ENCODE results near the gene HRCT1.
"Not testable (repeated sequence)": the region's sequence is repeated elsewhere in the genome, so short reads cannot be mapped to it uniquely, and the experiment has no call there.

HRCT1 gene

DNA sequence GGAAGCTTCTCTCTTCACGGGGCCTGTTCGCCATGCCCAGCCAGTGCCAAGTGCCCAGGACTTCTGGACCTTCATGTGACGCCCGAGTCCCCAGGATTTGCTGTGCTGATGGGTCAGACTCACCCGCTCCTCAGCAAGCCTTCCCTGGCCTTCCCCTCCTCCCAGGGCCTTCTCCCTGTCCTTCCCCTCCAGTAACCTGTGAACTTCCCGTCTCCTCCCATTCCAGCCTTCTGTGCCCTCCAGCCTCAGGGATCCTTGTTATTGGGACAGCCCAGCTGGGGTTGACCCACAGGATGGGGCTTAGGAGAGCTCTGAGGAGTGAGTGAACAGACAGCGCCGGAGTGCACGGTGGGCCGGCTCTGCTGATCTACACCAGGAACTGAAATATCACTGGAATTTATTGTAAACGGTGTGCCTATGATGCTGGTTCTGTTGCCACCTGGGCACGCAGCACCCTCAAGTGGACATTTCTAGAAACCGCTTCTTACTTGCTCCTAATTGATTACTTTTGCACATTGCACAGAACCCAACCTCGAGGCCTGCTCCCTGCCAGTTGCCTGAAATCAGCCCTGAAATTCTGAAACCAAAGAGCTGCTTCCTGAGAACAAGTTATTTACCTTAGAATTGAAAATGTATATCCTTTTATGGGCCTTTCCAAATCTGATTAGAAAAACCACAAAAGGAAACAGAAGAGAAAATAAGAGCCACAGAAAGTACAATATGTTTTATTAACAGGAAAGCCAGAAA lies 4.8 kb downstream of the HRCT1 start:
- peak; percentile 53 for DNase-seq
- ATAC-seq (ENCODE audit: insufficient read depth, low read depth), result peak; percentile 76
- H3K4me2 ChIP-seq (ENCODE audit: insufficient read depth, low read length), result no peak overlapping the region

DNA sequence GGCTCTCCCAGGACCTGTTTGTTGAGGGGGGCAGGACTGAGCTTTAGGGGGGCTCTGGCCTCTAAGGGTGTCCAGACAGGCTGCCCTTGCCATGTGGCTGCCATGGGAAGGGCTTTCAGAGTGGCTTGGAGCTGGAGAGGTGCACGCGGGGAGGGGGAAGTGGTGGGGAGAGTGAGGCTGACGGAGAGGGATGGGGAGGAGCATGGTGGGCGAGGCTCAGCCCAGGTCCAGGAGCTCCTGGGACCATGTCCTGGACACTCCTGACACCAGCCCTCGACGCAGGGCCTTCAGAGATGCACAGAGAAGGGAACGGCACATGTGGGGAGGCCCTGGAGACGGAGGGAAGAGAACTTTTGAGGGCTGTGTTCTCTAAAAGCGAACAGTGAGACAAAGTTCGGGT lies 5.7 kb downstream of the HRCT1 start:
- no peak for ATAC-seq (ENCODE audit: insufficient read depth, low read depth)
- no peaks in the 10 kb centered on the region for H3K27me3 ChIP-seq (ENCODE audit: insufficient read depth, low read length, poor library complexity)
- H3K9me3 ChIP-seq (ENCODE audit: insufficient read depth, low read length, severe bottlenecking), result no peaks in the 10 kb centered on the region
- H2AFZ ChIP-seq (ENCODE audit: low read depth, low read length), result no peak overlapping the region
- TF ChIP-seq, protein P1, sequence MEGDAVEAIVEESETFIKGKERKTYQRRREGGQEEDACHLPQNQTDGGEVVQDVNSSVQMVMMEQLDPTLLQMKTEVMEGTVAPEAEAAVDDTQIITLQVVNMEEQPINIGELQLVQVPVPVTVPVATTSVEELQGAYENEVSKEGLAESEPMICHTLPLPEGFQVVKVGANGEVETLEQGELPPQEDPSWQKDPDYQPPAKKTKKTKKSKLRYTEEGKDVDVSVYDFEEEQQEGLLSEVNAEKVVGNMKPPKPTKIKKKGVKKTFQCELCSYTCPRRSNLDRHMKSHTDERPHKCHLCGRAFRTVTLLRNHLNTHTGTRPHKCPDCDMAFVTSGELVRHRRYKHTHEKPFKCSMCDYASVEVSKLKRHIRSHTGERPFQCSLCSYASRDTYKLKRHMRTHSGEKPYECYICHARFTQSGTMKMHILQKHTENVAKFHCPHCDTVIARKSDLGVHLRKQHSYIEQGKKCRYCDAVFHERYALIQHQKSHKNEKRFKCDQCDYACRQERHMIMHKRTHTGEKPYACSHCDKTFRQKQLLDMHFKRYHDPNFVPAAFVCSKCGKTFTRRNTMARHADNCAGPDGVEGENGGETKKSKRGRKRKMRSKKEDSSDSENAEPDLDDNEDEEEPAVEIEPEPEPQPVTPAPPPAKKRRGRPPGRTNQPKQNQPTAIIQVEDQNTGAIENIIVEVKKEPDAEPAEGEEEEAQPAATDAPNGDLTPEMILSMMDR (IDR thresholded peaks at IDR 0.05; ENCODE audit: borderline replicate concordance, extremely low read depth, low read length, poor library complexity, severe bottlenecking), result no peak
- no peak for TF ChIP-seq EZH2 (IDR thresholded peaks at IDR 0.05; ENCODE audit: borderline replicate concordance, low read depth, low read length, severe bottlenecking)
- H3K36me3 ChIP-seq (ENCODE audit: insufficient read depth, low read length), result no peaks in the 10 kb centered on the region
- no peak overlapping the region for H3K4me2 ChIP-seq (ENCODE audit: insufficient read depth, low read length)
- H3K79me2 ChIP-seq (ENCODE audit: insufficient read depth, low read length), result no peaks in the 10 kb centered on the region
- H3K4me3 ChIP-seq (ENCODE audit: low read depth in 1 of 2, low read length in 2 of 2), result no peak overlapping the region
- no peak overlapping the region for H3K27ac ChIP-seq (ENCODE audit: low read length)
- no peaks in the 10 kb centered on the region for H4K20me1 ChIP-seq (ENCODE audit: insufficient read depth, low read length)
- H3K9ac ChIP-seq (ENCODE audit: low read depth, low read length), result no peak overlapping the region
- no peak for DNase-seq
- H3K4me1 ChIP-seq (ENCODE audit: insufficient read depth, low read length), result peaks cover 20% of the 10 kb centered on the region

More for the DNA sequence above, 4.8 kb downstream of the HRCT1 start:
- peak overlapping the region; percentile 67 for H2AFZ ChIP-seq (ENCODE audit: low read depth, low read length)
- H3K27me3 ChIP-seq (ENCODE audit: insufficient read depth, low read length, poor library complexity), result no peaks in the 10 kb centered on the region
- H3K4me1 ChIP-seq (ENCODE audit: insufficient read depth, low read length), result peaks cover 20% of the 10 kb centered on the region
- no peak for TF ChIP-seq EZH2 (IDR thresholded peaks at IDR 0.05; ENCODE audit: borderline replicate concordance, low read depth, low read length, severe bottlenecking)
- TF ChIP-seq, protein P1 (IDR thresholded peaks at IDR 0.05; ENCODE audit: borderline replicate concordance, extremely low read depth, low read length, poor library complexity, severe bottlenecking), result peak; percentile 59
- H3K79me2 ChIP-seq (ENCODE audit: insufficient read depth, low read length), result no peaks in the 10 kb centered on the region
- no peak overlapping the region for H3K4me3 ChIP-seq (ENCODE audit: low read depth in 1 of 2, low read length in 2 of 2)
- H3K9ac ChIP-seq (ENCODE audit: low read depth, low read length), result no peak overlapping the region
- no peaks in the 10 kb centered on the region for H3K9me3 ChIP-seq (ENCODE audit: insufficient read depth, low read length, severe bottlenecking)
- H4K20me1 ChIP-seq (ENCODE audit: insufficient read depth, low read length), result no peaks in the 10 kb centered on the region
- peak overlapping the region; percentile 70 for H3K27ac ChIP-seq (ENCODE audit: low read length)
- H3K36me3 ChIP-seq (ENCODE audit: insufficient read depth, low read length), result no peaks in the 10 kb centered on the region

DNA sequence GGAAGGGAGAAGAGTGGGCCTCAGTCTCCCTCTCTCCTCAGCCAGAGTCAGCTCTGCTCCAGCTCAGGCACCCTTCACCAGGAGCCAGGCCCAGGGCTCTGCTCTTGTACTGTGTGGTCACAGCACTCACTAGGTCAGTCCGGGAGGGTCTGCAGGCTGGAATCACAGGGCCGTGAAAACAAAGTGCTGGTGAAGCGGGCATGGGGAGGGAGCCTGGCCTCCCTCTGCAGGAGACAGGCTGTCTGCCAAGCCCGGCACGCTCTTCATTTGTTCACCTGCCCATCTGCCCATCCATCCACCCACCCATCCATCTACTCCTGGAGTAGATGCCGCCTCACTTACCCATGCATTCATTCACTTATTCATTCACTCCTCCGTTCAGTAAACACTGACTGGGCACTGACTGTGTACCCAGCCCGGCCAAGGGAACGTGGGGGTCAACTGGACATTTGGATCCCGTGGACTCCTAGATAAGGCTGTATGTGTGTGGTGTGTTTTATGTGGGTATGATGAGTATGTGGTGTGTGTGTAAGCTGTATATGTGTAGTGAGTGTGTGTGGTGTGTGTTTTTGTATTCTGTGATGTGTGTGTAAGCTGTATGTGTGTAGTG lies 6.9 kb downstream of the HRCT1 start:
- Histone ChIP-seq H3K36me3 (ENCODE audit: insufficient read depth, low read length) (no peaks in the 10 kb centered on the region), H3K27ac (ENCODE audit: low read length) (no peak overlapping the region), H3K4me1 (ENCODE audit: insufficient read depth, low read length) (peaks cover 20% of the 10 kb centered on the region), H3K27me3 (ENCODE audit: insufficient read depth, low read length, poor library complexity) (no peaks in the 10 kb centered on the region), H3K4me3 (ENCODE audit: low read depth in 1 of 2, low read length in 2 of 2) (no peak overlapping the region), H4K20me1 (ENCODE audit: insufficient read depth, low read length) (no peaks in the 10 kb centered on the region), H3K9ac (ENCODE audit: low read depth, low read length) (no peak overlapping the region), H3K4me2 (ENCODE audit: insufficient read depth, low read length) (no peak overlapping the region), H3K9me3 (ENCODE audit: insufficient read depth, low read length, severe bottlenecking) (no peaks in the 10 kb centered on the region), H2AFZ (ENCODE audit: low read depth, low read length) (no peak overlapping the region), H3K79me2 (ENCODE audit: insufficient read depth, low read length) (no peaks in the 10 kb centered on the region)
- DNase-seq, result no peak
- ATAC-seq (ENCODE audit: insufficient read depth, low read depth), result no peak
- TF ChIP-seq EZH2 (IDR thresholded peaks at IDR 0.05; ENCODE audit: borderline replicate concordance, low read depth, low read length, severe bottlenecking), result no peak
- TF ChIP-seq, protein P1 (IDR thresholded peaks at IDR 0.05; ENCODE audit: borderline replicate concordance, extremely low read depth, low read length, poor library complexity, severe bottlenecking), result no peak

DNA sequence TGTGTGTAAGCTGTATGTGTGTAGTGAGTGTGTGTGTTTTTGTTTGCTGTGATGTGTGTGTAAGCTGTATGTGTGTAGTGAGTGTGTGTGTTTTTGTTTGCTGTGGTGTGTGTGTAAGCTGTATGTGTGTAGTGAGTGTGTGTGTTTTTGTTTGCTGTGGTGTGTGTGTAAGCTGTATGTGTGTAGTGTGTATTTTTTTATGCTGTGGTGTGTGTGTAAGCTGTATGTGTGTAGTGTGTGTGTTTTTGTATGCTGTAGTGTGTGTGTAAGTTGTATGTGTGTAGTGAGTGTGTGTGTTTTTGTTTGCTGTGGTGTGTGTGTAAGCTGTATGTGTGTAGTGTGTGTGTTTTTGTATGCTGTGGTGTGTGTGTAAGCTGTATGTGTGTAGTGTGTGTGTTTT lies 7.4 kb downstream of the HRCT1 start:
- not testable (repeated sequence) for H3K4me3 ChIP-seq (ENCODE audit: low read depth in 1 of 2, low read length in 2 of 2); H4K20me1 ChIP-seq (ENCODE audit: insufficient read depth, low read length); H3K9ac ChIP-seq (ENCODE audit: low read depth, low read length); H3K79me2 ChIP-seq (ENCODE audit: insufficient read depth, low read length); H3K36me3 ChIP-seq (ENCODE audit: insufficient read depth, low read length); H3K27me3 ChIP-seq (ENCODE audit: insufficient read depth, low read length, poor library complexity); H3K4me2 ChIP-seq (ENCODE audit: insufficient read depth, low read length); H3K9me3 ChIP-seq (ENCODE audit: insufficient read depth, low read length, severe bottlenecking); H3K27ac ChIP-seq (ENCODE audit: low read length); DNase-seq; H2AFZ ChIP-seq (ENCODE audit: low read depth, low read length); ATAC-seq (ENCODE audit: insufficient read depth, low read depth)
- H3K4me1 ChIP-seq (ENCODE audit: insufficient read depth, low read length), result peaks cover 20% of the 10 kb centered on the region
